Cardiac fibroblast (primary cell): ENCODE data around the gene ESD.
A peak's percentile ranks its signal among the peaks of the same experiment; 100 is the strongest.
"Not testable (repeated sequence)": the region's sequence is repeated elsewhere in the genome, so short reads cannot be mapped to it uniquely, and the experiment has no call there.

Source experiments
- DNase-seq, 2 donors: peaks; one replicate each; pipeline versions ENCODE4 v3.0.0 to v3.0.0-alpha.2; 2010; ENCODE audit warnings: low read depth in 2 of 2
- H3K4me3 ChIP-seq, 2 donors: replicated peaks in 1 of 2; 1 replicate in 1 of 2; 2 replicates in 1 of 2; pipeline ENCODE4 v1.5.1; 2011; ENCODE audit warnings: low read depth in 2 of 2, low read length in 2 of 2, mild to moderate bottlenecking in 2 of 2, moderate library complexity in 1 of 2
- CTCF ChIP-seq: IDR thresholded peaks from one replicate; pipeline ENCODE4 v1.5.1; 2011; ENCODE audit warnings: low read depth, mild to moderate bottlenecking, low read length, inconsistent platforms

The ESD gene

GRCh38 chr13:46778890-46779289 lies 18.1 kb downstream of the ESD start:
- TF ChIP-seq CTCF: no peak
- peak; percentile 30 to 61 for DNase-seq
- H3K4me3 ChIP-seq: no peak overlapping the region

- no peak for DNase-seq
- TF ChIP-seq CTCF: no peak
- no peak overlapping the region for H3K4me3 ChIP-seq
These were observed 18.9 kb downstream of the ESD start for GRCh38 chr13:46778095-46778494.

GRCh38 chr13:46775385-46776107 lies 21.4 kb downstream of the ESD start:
- no peak overlapping the region for H3K4me3 ChIP-seq
- DNase-seq: no peak
- no peak for TF ChIP-seq CTCF

GRCh38 chr13:46773541-46773940 lies 23.4 kb downstream of the ESD start:
- TF ChIP-seq CTCF: no peak
- no peak overlapping the region for H3K4me3 ChIP-seq
- DNase-seq: peak in 1 of 2 donors; percentile 40

GRCh38 chr13:46771693-46772092 lies 25.3 kb downstream of the ESD start:
- TF ChIP-seq CTCF: no peak
- H3K4me3 ChIP-seq: no peak overlapping the region
- no peak for DNase-seq

- not testable (repeated sequence) for DNase-seq, H3K4me3 ChIP-seq
These were observed 27.0 kb downstream of the ESD start for GRCh38 chr13:46769925-46770324.

GRCh38 chr13:46761866-46762265 lies 35.1 kb downstream of the ESD start:
- no peak for TF ChIP-seq CTCF
- no peak overlapping the region for H3K4me3 ChIP-seq
- DNase-seq: no peak
